Astrocyte of the hippocampus (primary cell): ENCODE measurements around the gene DICER1.
"Not testable (repeated sequence)": the region's sequence is repeated elsewhere in the genome, so short reads cannot be mapped to it uniquely, and the experiment has no call there.

Experiments used
- DNase-seq: peaks from one replicate; pipeline ENCODE4 v3.0.0; 2011; ENCODE audit warnings: low read depth, low spot score

The DICER1 gene

GRCh38 chr14:95150910-95151309, 6.4 kb downstream of the DICER1 start:
- DNase-seq = no peak

GRCh38 chr14:95149441-95149840, 7.9 kb downstream of the DICER1 start:
- no peak for DNase-seq

- no peak for DNase-seq
These were observed 9.7 kb downstream of the DICER1 start for GRCh38 chr14:95147597-95147996.

- no peak for DNase-seq
These were observed 11.1 kb downstream of the DICER1 start for GRCh38 chr14:95146079-95146771.

GRCh38 chr14:95144849-95145248, 12.5 kb downstream of the DICER1 start:
- DNase-seq = no peak

- no peak for DNase-seq
These were observed 13.3 kb downstream of the DICER1 start for GRCh38 chr14:95143808-95144620.

GRCh38 chr14:95142208-95142607, 15.1 kb downstream of the DICER1 start:
- DNase-seq = no peak

- no peak for DNase-seq
These were observed 15.6 kb downstream of the DICER1 start for GRCh38 chr14:95141684-95142083.

GRCh38 chr14:95140060-95140858, 17.1 kb downstream of the DICER1 start:
- no peak for DNase-seq

GRCh38 chr14:95138876-95139275, 18.5 kb downstream of the DICER1 start:
- DNase-seq = no peak

GRCh38 chr14:95138455-95138854, 18.9 kb downstream of the DICER1 start:
- DNase-seq = not testable (repeated sequence)

GRCh38 chr14:95137804-95138167, 19.5 kb downstream of the DICER1 start:
- DNase-seq = peak; percentile 45

GRCh38 chr14:95137164-95137803, 20.0 kb downstream of the DICER1 start:
- DNase-seq = no peak

GRCh38 chr14:95136631-95137030, 20.7 kb downstream of the DICER1 start:
- DNase-seq = no peak

GRCh38 chr14:95134304-95134933, 22.9 kb downstream of the DICER1 start:
- DNase-seq = no peak

- no peak for DNase-seq
These were observed 24.0 kb downstream of the DICER1 start for GRCh38 chr14:95133282-95133681.

- no peak for DNase-seq
These were observed 24.6 kb downstream of the DICER1 start for GRCh38 chr14:95132760-95133159.

- DNase-seq = no peak
These were observed 26.8 kb downstream of the DICER1 start for GRCh38 chr14:95130549-95130948.

- no peak for DNase-seq
These were observed 29.2 kb downstream of the DICER1 start for GRCh38 chr14:95128140-95128539.

- no peak for DNase-seq
These were observed 29.8 kb downstream of the DICER1 start for GRCh38 chr14:95127531-95127911.

GRCh38 chr14:95126906-95127530, 30.3 kb downstream of the DICER1 start:
- DNase-seq = no peak
